ENCODE data around the gene HEG1.

HEG1 gene

DNA sequence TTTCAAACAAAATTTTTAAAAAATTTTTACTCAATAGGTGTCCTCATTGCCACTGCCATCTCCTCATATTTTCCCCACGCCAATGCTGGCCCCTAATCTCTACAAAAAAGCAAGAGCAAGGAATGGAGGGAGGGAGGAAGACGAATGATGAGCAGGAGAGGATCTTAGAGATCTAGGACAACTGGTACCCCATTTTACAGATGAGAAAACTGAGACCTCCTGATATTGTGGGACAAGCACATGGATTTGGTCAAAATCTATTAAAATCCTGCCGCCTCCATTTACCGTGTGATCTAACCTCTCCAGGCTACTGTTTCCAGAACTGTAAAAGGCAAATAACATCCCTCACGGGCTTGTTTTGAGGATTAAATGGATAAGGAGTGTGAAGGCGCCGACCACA lies 4.6 kb downstream of the HEG1 start:
- TF ChIP-seq EGR1 (IDR thresholded peaks at IDR 0.05) (no peak), USF1 (IDR thresholded peaks at IDR 0.05) (no peak), NFIC (IDR thresholded peaks at IDR 0.05) (no peak), MAX (IDR thresholded peaks at IDR 0.05) (no peak), YY1 (IDR thresholded peaks at IDR 0.05; ENCODE audit: low read depth) (no peak), FOXM1 (IDR thresholded peaks at IDR 0.05; ENCODE audit: borderline replicate concordance, low read depth) (no peak), TCF12 (IDR thresholded peaks at IDR 0.05; ENCODE audit: low read depth) (no peak), TEAD4 (IDR thresholded peaks at IDR 0.05) (no peak), TAF1 (IDR thresholded peaks at IDR 0.05; ENCODE audit: low read depth) (no peak), RAD21 (IDR thresholded peaks at IDR 0.05; ENCODE audit: low read depth) (no peak), CREB1 (IDR thresholded peaks at IDR 0.05; ENCODE audit: low read depth) (no peak), EP300 (IDR thresholded peaks at IDR 0.05; ENCODE audit: borderline replicate concordance) (no peak), CEBPB (IDR thresholded peaks at IDR 0.05) (no peak), ZBTB7A (IDR thresholded peaks at IDR 0.05; ENCODE audit: low read depth) (no peak)
- TF ChIP-seq, protein P1, sequence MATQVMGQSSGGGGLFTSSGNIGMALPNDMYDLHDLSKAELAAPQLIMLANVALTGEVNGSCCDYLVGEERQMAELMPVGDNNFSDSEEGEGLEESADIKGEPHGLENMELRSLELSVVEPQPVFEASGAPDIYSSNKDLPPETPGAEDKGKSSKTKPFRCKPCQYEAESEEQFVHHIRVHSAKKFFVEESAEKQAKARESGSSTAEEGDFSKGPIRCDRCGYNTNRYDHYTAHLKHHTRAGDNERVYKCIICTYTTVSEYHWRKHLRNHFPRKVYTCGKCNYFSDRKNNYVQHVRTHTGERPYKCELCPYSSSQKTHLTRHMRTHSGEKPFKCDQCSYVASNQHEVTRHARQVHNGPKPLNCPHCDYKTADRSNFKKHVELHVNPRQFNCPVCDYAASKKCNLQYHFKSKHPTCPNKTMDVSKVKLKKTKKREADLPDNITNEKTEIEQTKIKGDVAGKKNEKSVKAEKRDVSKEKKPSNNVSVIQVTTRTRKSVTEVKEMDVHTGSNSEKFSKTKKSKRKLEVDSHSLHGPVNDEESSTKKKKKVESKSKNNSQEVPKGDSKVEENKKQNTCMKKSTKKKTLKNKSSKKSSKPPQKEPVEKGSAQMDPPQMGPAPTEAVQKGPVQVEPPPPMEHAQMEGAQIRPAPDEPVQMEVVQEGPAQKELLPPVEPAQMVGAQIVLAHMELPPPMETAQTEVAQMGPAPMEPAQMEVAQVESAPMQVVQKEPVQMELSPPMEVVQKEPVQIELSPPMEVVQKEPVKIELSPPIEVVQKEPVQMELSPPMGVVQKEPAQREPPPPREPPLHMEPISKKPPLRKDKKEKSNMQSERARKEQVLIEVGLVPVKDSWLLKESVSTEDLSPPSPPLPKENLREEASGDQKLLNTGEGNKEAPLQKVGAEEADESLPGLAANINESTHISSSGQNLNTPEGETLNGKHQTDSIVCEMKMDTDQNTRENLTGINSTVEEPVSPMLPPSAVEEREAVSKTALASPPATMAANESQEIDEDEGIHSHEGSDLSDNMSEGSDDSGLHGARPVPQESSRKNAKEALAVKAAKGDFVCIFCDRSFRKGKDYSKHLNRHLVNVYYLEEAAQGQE (IDR thresholded peaks at IDR 0.05; ENCODE audit: low read depth) = no peak

DNA sequence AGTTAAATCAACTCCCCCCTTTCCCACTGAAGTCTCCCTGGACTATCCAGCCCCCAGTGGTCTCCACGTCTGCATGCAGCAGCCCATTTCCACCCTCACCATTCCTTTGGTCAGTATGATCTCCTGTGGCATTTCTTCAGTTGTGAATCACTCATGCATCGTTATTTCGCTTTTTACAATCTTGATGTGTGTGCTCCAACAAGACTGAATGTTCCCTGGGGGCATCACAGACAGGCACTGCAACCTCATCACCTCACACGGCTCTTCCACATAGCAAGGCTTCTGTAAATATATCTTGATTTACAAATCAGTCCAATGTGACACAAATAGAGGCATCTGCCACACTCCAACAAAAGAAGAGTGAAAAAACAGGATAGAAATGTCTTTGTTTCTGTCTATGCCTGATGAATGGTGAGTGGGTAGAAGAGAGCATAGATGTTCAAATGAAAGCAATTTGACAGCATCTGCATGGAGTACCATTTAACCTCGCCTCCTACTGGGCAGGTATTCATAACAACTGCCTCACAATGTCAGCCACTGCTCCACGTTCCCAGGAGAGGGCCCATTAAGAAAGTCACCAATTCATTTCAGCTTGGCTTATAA lies 5.2 kb downstream of the HEG1 start:
- no peak for TF ChIP-seq FOXM1 (IDR thresholded peaks at IDR 0.05; ENCODE audit: borderline replicate concordance, low read depth)
- no peak for TF ChIP-seq CEBPB (IDR thresholded peaks at IDR 0.05)
- TF ChIP-seq MAX (IDR thresholded peaks at IDR 0.05) = no peak
- TF ChIP-seq EP300 (IDR thresholded peaks at IDR 0.05; ENCODE audit: borderline replicate concordance) = no peak
- TF ChIP-seq NFIC (IDR thresholded peaks at IDR 0.05) = no peak
- no peak for TF ChIP-seq TAF1 (IDR thresholded peaks at IDR 0.05; ENCODE audit: low read depth)

DNA sequence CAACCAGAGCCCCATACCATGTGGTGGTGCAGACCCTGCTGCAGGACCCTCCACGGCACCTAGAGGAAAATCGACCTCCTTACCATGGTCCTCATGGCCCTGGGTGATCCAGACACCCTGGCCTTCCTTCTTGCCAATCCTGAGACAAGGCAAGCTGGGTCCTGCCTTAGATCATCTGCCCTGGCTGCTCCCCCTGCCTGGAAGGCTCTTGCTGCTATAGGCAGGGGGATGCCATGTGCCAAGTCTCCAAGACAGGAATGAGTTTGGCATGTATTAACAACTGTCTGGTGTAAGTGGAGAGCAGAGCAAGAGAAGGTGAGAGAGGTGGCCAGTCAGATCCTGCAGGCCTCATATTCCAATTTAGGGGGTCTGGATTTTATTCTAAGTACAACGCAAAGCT lies 7.5 kb downstream of the HEG1 start:
- TF ChIP-seq TEAD4 (IDR thresholded peaks at IDR 0.05) (no peak), TAF1 (IDR thresholded peaks at IDR 0.05; ENCODE audit: low read depth) (no peak), ZBTB7A (IDR thresholded peaks at IDR 0.05; ENCODE audit: low read depth) (no peak), USF1 (IDR thresholded peaks at IDR 0.05) (no peak), RAD21 (IDR thresholded peaks at IDR 0.05; ENCODE audit: low read depth) (no peak), CEBPB (IDR thresholded peaks at IDR 0.05) (no peak), TCF12 (IDR thresholded peaks at IDR 0.05; ENCODE audit: low read depth) (no peak), EP300 (IDR thresholded peaks at IDR 0.05; ENCODE audit: borderline replicate concordance) (no peak)
- TF ChIP-seq, protein P1 (IDR thresholded peaks at IDR 0.05; ENCODE audit: low read depth) = no peak

DNA sequence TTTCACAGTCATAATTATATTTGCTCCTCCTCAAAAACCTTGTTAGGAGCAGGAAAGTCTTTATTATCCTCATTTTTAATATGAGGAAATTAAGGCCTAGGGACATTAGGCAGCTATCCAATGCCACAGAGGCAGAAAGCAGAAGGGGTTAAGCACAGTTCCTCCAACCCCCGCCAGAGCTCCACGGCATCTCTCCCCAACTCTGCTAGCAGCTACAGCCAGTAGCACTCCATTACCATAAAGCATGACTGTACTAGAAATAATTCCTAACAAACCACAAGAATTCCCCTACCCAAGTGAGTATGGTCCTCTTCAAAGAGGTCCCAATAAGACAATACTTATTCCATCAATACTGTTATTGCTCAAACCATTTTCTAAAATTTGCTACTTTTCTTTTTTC lies 9.8 kb downstream of the HEG1 start:
- TF ChIP-seq YY1 (IDR thresholded peaks at IDR 0.05; ENCODE audit: low read depth) (no peak), USF1 (IDR thresholded peaks at IDR 0.05) (no peak)

DNA sequence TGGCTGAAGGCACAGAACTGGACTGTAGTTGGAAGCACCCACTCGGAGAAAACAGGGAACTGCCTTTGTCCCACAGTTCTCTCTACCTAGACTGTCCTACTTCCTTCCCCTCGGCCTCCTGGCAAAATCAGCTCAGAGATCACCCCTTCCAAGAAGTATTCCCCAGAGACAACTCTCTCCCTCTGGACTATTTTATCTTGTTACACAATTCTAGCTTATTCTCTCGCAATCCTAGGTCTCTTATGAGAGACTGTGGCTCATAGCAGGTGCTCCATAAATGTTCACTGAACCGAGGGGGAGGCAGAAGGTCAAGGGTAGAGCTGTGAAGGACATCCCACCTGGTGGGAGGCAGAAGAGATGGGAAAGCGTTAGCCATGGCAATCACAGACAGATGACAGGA lies 10.6 kb downstream of the HEG1 start:
- TF ChIP-seq ZBTB7A (IDR thresholded peaks at IDR 0.05; ENCODE audit: low read depth) (no peak), USF1 (IDR thresholded peaks at IDR 0.05) (no peak), TEAD4 (IDR thresholded peaks at IDR 0.05) (no peak), CEBPB (IDR thresholded peaks at IDR 0.05) (no peak), NFIC (IDR thresholded peaks at IDR 0.05) (no peak), MAX (IDR thresholded peaks at IDR 0.05) (no peak), TCF12 (IDR thresholded peaks at IDR 0.05; ENCODE audit: low read depth) (no peak), EP300 (IDR thresholded peaks at IDR 0.05; ENCODE audit: borderline replicate concordance) (no peak), EGR1 (IDR thresholded peaks at IDR 0.05) (no peak), CREB1 (IDR thresholded peaks at IDR 0.05; ENCODE audit: low read depth) (no peak), FOXM1 (IDR thresholded peaks at IDR 0.05; ENCODE audit: borderline replicate concordance, low read depth) (no peak), RAD21 (IDR thresholded peaks at IDR 0.05; ENCODE audit: low read depth) (no peak), TAF1 (IDR thresholded peaks at IDR 0.05; ENCODE audit: low read depth) (no peak), YY1 (IDR thresholded peaks at IDR 0.05; ENCODE audit: low read depth) (no peak)
- TF ChIP-seq, protein P1 (IDR thresholded peaks at IDR 0.05; ENCODE audit: low read depth) = no peak
